GM18861 (cell line): ENCODE measurements around the gene ATG9B.

Experiments used
- ATAC-seq: cut with Tn5 transposase; IDR thresholded peaks from one replicate; pipeline ENCODE4 v1.9.1; 2021; ENCODE audit not compliant: unreplicated experiment

The ATG9B gene

GRCh38 chr7:150971242-150972022 is 52.9 kb downstream of the ATG9B start:
- no peak for ATAC-seq

GRCh38 chr7:150970424-150970823 is 53.9 kb downstream of the ATG9B start:
- ATAC-seq: no peak

GRCh38 chr7:150969475-150969874 is 54.8 kb downstream of the ATG9B start:
- no peak for ATAC-seq

- no peak for ATAC-seq
Observed at GRCh38 chr7:150968734-150969372, 55.4 kb downstream of the ATG9B start.

- ATAC-seq: no peak
Observed at GRCh38 chr7:150968056-150968733, 56.1 kb downstream of the ATG9B start.

- ATAC-seq: no peak
Observed at GRCh38 chr7:150967349-150967748, 56.9 kb downstream of the ATG9B start.

GRCh38 chr7:150966002-150966401 is 58.3 kb downstream of the ATG9B start:
- ATAC-seq: no peak

GRCh38 chr7:150965273-150965830 is 58.9 kb downstream of the ATG9B start:
- ATAC-seq: no peak
